GM19099 (cell line): Measurements from ENCODE around the gene KRT76.

Experiments used
- POLR2A ChIP-seq: IDR thresholded peaks from 3 replicates; pipeline ENCODE4 v1.6.1; 2011; ENCODE audit warnings: low read depth; ENCODE audit not compliant: insufficient read length; ENCODE audit errors: extremely low read depth

Gene KRT76

DNA sequence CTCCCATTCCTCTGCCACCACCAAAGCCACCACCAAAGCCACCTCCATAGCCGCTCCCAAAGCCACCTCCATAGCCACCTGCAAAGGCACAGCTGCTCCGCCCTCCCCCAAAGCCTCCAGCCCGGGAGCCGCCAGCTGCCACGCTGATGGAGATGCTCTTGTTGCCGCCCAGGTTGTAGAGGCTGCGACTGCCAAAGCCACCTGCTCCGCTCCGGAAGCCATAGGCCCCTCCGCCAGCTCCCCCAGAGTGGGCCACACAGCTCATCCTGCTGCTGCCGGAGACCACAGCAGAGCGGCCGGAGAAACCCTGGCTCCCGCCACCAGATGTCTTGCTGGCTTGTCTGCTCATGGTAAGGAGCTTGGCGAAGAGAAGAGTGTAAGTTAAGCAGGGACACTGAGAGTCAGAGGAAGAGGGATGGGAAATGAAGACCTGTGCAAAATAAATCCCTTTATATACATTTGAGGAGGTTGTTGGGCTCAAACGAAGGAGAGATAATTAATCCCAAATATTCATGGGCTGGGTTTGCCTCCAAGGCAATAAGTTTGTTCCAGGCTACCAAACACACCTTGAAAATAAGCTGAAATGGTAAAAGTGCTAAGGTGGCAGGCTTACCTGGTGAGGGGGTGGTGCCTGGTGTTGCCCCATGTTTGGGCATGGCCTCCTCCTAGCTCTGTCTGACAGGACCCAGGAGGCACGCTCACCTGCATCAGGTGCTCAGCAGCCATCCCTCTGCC lies 18.7 kb upstream of the KRT76 start, which contains the start of gene KRT3:
Gene KRT3, minus strand, starts transcription at position 424 of the 735 bp plus-strand sequence. Its CDS starts 75 bp downstream, at position 349.
- TF ChIP-seq POLR2A: no peak

DNA sequence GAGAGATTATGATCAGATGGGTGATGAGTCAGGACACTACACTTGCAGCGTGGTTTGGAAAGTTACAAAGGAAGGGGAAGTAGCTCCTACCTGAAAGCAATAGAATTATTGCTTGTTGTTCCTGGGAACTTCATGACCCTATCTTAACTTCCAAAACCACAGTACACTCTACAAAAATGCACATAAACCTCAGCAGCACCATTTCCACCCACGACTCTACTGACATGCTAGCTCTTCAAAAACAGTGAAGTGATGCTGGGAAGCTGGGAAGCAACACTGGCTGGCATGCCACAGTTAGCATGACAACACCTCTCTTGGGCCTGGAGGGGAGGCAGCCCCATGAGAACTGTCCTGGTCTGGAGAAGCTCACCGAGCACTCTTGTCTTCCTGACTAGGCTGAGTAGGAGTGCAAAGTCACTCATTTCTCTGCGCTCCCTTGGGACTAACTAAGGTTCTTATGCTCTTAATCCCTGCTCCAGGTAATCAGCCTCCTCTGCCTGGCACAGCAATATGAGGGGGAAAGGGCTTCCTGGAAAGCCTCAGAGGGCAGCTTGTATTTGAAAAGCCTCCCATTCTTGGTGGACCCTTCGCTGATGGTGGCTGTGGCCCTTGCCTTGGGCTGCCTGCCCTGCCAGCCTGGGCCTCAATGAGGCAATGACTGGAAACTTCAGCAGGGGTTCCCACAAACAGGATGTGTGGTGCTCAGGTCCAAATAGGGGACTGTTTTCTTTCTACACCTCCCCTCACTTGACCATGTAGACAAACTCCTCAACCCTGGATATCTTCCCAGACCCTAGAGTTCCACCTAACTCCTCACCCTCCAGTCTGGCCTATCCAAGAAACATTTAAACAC lies 17.6 kb upstream of the KRT76 start:
- TF ChIP-seq POLR2A: no peak

DNA sequence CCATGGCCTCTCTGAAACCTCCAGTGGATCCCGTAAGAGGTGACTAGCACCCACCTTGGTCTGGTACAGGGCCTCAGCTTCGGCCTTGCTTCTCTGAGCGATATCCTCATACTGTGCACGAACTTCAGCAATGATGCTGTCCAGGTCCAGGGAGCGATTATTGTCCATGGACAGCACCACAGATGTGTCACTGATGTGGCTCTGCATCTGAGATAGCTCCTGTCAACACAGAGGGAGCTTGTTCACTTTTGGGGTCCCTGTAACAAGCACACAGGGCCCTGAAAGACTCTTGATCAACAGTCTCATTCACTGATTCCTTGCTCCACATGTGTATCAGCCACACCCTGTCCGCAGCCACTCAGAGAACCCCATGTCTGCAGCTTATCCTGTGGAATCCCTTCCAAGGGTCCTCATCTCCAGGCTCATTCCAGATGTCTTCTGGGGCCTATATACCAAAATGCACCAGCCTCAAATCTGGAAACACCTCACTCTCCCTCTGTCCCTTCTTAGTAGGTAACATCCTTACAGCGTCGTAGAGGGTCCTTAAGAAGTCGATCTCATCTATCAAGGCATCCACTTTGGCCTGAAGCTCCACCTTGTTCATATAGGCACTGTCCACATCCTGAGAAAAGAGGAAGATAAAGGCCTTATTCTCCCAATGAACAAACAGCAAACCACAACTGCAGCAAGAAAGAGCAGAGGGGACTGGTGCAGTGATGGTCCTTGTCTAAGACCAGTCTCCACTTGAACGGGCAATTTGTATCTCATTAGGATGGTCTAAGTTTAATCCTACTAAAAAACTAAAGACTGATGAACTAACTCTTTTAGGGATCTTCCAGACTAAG lies 15.3 kb upstream of the KRT76 start:
- no peak for TF ChIP-seq POLR2A

DNA sequence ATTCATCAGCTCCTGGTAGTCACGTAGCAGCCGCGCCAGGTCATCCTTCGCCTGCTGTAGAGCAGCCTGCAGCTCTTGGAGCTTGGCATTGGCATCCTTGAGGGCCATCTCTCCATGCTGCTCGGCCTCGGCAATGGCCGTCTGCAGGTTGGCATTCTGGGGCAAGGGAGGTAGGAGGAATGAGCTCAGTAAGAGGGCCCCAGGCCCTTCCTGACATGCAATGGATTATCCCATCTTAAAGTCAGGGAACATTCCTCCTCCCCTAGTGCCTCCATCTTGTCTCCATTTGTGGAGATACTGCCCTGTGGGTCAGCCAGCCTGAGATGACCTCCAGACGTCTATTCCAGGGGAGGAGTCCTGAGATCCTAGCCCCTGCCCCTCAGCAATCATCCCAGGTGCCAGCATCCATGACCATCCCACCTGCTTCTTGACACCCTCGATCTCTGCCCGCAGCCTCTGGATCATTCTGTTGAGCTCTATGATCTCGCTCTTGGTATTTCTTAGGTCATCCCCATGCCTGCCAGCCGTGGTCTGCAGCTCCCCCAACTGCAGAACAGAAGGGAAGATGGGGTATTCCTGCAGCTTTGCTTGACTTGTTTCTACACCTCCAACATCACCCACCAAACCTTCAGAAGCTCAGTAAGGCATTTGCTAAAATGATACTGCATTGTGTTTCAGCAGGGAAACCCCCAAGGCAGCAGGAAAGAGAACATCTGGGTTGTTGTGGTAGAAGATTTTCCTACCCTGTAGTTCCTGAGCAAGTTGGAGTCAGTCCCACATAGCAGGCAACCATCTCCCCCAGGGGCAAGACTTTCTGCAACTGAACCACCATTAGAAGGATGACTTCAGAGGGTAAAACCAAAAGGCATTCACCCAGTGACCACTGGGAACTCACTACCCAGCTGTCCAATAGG lies 14.4 kb upstream of the KRT76 start:
- TF ChIP-seq POLR2A: no peak

DNA sequence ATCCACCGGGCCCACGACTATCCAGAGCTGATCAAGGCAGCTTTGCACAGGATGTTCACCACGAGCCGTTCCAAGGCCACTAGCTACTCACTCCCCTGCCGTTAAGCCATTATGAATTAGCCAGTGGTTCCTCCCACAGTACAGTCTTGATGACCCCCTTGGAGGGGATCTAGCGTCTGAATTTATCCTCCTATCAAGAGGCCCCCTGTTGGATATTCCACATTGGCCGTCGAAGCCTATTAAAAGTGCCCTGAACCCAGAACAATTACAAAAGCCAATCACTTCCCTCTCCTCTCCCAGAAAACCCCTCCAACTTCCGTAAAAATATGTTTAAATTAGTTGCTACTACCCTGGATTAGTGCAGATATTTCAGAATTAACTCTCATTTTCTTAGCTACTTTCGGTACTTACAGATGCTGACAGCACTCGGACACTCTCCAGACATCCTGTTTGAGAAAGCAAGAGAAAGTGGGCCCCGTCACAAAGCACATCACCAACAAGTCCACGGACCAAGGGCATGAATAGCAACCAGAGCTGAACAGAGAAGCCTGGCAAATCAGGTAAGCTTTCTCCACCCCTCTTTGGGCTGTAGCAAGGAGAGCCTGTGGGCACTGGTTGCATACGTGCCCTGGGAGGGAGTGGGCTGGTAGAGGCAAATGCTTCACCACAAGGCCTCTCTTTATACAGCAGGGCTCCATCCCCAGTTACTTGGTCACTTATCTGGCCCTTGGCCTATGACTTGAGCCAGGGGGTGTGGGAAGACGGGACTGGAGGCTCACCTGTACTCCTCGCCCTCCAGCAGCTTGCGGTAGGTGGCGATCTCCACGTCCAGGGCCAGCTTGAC lies 13.5 kb upstream of the KRT76 start:
- TF ChIP-seq POLR2A: no peak

DNA sequence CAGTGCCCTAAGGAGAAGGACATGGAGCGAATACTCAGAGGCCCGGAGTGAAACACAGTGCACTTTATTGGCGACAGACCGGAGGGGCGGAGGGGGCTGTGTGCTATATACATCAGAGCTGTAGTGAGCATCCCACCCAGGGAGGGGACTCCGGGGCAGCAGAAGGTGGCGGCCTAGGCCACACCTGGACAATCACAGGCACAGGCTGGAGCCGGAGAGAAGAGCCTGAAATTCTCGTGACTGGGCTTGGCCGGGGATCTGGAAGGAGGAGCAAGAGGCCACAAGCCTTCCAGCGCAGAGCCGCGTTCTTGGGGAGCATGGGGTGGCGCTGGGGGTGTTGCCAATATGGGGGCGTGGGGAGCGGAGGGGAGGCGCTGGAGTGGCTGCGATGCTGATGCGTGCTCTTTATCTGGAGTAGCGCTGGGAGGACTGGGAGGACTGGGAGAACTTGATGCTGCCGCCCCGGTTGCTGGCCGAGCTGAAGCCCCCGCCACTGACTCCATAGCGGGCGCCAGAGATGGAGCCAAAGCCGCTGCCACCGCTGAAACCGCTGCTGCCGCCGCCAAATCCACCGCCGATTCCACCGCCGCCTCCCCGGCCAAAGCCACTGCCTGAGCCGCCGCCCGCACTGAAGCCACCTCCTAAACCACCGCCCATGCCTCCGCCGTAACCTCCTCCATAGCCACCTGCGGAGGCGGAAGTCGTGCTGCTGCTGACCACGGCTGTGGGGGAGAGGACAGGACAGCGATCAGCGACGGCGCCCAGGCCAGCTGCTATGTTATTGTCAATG lies 12.7 kb upstream of the KRT76 start:
- TF ChIP-seq POLR2A: no peak

DNA sequence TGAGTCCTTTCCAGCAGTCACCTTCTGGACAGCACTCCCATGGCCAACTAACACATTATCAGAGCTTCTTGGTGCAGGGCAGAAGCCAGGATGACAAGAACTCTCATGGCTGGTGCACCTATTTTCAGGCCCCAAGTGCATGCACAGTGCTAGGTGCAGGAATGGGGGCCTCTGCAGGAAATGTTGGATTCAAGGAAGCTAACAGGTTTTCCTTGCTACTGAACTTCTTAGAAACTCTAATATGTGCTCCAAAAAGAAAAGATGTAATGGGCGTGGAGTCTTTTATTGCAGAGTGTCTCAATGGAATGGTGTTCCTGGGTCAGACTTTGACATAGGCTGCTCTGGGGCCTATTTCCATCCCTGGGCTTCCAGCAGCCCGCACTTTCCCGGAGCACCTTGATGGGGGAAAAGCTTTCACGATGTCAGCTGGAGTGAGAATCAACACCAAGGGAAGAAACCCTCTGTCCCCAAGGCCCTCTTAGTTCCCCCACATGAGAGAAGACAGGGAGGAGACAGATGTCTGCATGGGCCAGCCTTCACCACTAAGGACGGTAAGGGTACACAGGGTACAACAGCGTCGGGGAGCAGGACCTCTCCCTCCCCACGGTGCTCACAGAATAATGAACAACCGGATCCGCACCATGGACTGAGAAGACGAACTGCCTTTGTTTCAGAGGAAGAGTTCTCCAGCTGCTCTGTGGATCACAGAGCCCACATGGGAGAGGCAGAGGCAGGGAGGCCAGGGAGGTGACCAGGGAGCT lies 11.9 kb upstream of the KRT76 start:
- no peak for TF ChIP-seq POLR2A

DNA sequence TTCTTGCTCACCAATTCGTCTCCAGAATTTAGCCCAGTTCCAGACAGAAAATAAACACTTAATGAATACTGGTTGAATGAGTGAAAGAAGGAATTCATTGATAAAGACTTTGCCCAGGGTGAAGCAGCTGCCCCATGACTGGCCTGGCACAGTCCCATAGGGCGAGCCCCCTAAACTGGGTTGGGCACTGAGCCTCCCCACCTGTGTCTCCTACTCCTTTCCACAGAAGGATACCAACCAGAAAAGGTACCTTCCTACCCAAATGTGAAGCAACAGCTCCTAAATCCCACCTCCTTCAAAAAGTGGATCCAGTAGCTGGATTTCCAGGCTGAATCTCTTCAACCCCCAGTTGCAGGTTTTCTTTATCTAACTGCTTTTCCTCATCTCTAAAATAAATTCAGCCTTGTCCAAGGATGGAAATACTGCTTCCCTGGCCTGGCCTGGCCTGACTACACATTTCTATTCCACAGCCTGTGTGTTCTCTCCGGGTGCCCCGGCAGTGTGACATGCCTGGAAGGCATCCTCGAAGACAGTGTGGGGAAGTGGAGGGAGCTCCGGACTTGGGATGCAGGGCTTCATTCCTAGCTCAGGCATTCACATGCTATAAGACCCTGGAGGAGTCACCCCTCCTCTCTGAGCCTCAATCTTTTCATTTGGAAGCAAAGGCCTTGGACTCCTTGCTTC lies 11.2 kb upstream of the KRT76 start:
- TF ChIP-seq POLR2A: no peak

DNA sequence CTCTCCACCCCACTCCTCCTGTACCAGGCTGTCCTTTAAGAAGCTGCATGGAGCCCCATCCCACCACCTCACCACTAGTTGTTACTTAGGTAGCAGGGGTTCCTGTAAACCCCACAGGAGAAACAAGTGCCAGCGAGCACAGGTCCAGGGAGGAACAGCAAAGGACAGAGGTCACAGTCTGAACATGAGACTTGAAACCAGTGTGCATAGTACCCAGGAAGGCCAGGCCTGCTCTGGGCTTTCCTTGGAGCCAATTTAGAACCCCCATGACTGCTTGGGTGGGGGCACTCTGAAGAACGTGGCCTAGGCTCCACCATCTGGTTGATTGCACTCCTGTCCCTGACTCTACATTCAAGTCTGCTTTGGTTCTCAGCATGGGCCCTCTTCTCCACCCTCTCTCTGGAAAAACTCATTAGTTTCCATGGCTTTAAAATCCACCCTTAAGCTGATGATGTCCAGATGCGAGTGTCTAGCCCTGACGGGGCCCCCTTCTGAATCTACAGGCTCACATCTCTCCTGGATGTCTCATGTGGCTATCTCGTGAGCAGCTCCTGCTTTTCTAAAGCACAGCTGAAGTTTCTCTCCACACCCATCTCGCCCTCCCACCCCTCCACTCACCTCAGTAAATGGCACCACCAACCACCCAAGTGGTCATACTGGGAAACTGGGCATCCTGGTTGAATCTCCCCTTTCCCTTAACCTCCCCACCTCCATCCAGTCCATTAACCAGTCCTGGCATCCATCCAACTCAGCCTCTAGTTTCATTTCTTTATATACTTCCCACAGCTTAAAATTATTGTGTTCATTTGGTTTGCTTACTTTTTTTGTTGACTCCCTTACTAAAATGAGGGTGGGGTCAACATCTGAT lies 10.4 kb upstream of the KRT76 start:
- TF ChIP-seq POLR2A: no peak

DNA sequence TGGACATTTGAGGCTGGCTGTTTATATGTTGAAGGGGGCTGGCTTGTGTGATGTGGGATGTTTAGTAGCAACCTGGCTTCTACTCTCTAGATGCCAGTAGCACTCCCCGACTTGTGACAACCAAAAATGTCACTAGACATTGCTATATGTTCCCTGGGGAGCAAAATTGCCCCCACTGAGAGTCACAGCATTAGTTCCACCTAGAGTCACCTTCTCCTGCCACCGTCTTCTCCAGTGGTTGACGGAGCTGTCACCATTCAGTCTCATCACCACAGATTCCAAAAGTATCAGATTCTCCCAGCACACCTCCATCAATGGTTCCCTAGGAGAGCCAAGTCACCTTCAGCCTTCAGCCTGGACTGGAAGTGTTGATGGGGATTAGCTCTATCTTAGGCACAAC lies 7.8 kb upstream of the KRT76 start:
- no peak for TF ChIP-seq POLR2A

DNA sequence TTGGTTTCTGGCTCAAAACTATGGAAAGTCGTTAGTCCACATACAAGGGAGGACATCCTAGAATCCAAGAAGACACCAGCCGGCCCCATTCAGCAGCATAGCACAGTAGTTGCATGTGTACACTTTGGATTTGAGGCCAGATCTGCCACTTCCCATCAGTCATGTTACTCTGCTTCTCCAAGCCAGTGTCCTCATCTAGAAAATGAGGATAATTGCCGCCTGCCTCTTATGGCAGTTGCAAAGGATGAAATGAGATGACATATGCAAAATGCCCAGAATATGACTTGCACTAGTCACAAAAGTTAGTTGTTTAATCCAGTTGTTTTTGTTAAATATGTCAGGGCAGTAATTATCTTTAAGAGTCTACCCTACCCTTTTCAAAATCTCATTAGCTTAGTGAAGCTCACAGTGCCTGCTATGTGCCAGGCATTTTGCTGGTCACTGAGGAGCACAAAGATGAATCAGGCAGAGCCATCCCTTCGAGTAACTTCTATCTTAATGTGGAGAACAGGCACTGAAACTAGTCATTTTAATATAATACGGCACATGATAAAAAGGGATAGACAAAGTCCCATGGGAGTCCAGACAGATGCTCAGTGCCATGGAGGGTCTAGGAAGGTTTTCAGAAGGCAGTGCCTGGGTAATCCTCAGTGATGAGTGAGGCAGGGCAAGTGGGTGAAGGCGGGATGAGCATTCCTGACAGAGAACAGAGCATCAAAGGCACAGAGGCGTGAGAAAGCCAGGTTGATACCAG lies 6.6 kb upstream of the KRT76 start:
- no peak for TF ChIP-seq POLR2A
